Measurements from ENCODE around the gene RANBP9.
A peak's percentile ranks its signal among the peaks of the same experiment; 100 is the strongest.

Gene RANBP9

GRCh38 chr6:13591205-13591921 lies 120.3 kb downstream of the RANBP9 start:
- DNase-seq, result no peak

DNA sequence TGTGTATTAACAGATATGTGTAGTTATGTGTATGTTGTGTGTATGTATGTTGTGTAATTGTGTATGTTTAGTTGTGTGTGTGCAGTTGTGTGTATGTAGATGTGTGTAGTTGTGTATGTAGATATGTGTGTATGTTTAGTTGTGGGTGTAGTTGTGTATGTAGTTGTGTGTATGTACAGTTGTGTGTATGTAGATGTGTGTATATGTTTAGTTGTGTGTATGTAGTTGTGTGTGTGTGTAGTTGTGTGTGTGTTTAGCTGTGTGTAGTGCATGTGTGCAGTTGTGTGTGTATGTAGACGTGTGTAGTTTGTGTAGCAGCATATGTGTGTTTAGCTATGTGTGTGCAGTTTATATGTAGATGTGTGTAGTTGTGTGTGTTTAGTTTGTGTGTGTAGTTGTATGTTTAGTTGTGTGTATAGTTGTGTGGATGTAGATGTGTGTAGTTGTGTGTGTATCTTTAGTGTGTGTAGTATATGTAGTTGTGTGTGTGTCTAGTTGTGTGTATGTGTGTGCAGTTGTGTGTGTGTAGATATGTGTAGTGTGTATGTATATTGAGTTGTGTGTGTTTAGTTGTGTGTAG lies 121.0 kb downstream of the RANBP9 start:
- DNase-seq, result no peak

DNA sequence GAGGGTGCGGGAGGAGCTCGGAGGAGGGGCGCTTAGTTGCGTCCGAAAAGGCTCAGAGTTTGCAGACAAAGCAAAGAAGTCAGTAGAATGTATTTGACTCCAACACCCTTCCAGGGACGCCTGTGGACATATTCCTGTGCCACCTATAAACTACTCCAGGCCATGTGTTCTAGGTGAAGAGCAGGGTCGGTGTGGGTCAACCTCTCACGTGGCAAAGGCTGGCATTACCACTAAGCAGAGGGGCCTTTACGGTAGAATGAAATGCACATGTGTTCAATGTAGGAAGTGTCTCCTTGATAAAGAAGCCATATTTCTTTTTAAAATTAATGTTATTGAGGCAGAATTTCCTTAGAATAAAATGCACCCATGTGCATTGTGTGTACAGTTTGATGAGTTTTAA lies 121.8 kb downstream of the RANBP9 start:
- no peak for DNase-seq

DNA sequence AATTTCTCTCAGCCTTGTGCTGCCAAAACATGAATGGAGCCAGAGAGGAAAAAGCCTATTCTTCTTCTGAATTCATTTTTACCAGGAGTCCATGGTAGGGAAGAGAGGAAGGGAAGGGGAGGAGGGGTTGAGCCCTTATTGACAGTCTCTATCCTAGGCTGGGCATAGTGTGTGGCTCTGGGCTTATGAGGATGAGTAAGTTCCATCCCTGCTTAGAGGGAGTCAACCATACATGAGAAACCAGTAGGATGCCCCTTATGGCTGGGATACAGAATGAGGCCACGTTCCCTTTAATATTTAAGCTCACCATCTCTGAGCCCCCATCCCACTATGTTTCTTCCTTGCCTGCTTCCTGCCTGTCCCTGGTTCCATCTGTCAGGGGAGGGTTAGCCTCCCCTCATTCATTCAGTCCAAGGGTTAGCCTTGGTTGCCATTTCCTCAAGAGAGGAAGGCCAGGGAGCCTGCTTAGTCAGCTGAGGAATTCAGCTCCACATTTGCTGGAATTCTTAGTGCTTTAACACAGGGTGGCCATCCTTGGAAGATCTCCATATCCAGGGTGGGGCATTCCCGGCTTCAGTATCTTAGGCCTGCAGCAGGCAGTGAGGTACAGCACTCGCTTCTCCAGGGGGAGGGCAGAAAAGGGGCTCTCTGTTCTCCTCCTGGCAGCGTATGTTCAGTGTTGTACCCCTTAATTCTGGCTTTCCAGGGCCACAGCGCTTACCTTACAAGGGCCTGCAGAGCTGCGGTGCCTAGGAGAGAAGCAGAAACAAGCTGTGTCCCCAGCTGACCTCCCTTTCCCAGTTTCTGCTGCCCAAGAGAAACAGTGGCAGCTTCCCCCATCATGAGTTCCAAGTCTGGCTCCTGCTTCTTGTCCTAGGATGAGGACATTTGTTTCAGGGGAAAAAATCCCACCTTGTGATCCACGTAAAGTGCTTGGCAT lies 124.8 kb downstream of the RANBP9 start:
- no peak for DNase-seq

- no peak for DNase-seq
Observed at GRCh38 chr6:13581700-13582229, 129.9 kb downstream of the RANBP9 start.

DNA sequence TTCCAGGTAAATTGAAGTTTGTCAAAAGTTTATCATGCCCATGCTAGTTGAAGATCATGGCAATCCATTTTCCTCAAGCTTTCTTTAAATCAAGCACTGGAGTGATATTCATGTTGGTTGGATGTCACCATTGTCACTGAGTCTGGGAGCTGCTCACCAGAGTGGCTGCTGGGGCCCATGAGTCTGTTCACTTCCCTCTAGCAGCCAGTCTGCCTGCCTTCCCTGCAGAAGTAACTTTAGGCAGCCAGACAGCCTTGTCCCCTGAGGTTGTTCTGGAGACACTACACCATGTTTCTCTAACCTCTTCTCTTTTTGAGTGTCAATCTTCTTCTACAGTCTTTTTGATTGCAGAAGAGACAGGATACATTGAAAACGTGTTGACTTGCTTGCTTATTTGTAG lies 131.7 kb downstream of the RANBP9 start:
- no peak for DNase-seq

GRCh38 chr6:13577926-13578325 lies 133.7 kb downstream of the RANBP9 start:
- DNase-seq, result no peak

DNA sequence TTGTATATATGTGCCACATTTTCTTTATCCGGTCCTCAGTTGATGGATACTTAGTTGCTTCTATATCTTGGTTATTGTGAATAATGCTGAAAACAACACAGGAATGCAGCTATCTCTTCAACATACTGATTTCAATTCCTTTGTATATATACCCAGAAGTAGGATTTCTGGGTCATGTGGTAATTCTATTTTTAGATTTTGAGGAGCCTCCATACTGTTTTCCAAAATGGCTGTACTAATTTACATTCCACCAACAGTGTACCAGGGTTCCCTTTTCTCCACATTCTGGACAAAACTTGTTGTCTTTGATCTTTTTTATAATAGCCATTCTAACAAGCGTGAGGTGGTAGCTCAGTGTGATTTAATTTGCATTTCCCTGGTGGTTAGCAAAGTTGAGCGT lies 135.6 kb downstream of the RANBP9 start:
- no peak for DNase-seq

DNA sequence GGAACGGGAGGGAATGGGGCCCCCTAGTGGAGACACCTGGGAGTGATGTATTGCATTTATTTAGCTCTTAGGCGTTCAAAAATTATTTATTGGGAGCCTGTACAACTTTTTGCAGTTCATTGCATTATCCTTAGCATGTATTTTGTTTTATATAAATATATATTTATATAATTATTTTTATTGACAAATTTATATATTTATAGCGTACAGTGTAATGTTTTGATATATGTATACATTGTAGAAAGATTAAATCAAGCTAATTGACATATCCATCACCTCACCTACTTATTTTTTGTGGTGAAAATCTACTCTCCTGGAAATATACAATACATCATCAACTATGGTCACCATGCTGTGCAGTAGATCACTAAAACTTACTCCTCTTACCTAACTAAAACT lies 136.3 kb downstream of the RANBP9 start:
- DNase-seq, result no peak

- DNase-seq, result peak; percentile 91
Observed at GRCh38 chr6:13574571-13575376, 136.9 kb downstream of the RANBP9 start, which contains the start of gene SIRT5. Gene SIRT5, plus strand, starts transcription at chr6:13574601. Its CDS starts 9,510 bp downstream, at chr6:13584111.

DNA sequence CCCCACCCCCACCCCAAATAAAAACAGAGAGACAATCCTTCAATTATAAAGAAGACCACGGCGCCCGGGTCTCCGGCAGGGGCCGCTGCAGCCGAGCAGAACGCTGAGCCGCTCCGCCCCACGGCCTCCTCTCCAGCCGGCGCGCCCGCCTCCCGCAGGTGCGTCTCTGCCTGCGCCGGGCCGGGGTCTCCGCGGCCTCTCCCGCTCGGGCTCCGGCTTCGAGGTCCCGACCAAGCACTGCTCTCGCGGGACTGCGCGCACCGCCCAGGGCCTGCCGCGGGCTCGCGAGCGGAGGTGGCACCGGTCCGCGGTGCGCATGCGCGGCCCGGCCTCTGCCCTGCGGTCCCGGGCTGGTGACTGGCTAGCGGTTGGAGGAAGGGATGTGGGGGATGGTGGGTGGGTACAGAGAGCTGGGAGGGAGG lies 137.5 kb downstream of the RANBP9 start:
- peak; percentile 95 for DNase-seq

DNA sequence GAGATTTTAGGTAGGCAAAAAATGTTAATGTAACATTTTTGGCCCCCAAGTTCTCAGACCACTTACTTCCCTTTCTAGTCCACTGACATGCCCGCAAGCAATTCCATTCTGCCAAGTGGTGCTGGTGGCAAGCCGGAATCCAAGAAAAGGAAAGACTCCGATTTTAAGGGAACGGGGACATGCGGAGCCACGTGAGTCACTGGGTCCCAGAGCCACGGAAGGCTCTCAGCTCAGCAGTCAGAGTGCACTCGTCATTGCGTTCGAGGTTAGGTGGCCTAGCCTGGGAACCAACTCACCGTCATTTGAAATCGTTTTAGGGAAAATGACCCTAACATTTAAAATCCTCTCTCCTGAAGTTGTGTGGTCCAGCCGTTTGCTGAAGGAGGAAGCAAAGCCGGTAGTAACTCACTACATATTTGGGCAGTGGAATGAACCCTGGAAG lies 137.9 kb downstream of the RANBP9 start:
- DNase-seq, result peak; percentile 61

DNA sequence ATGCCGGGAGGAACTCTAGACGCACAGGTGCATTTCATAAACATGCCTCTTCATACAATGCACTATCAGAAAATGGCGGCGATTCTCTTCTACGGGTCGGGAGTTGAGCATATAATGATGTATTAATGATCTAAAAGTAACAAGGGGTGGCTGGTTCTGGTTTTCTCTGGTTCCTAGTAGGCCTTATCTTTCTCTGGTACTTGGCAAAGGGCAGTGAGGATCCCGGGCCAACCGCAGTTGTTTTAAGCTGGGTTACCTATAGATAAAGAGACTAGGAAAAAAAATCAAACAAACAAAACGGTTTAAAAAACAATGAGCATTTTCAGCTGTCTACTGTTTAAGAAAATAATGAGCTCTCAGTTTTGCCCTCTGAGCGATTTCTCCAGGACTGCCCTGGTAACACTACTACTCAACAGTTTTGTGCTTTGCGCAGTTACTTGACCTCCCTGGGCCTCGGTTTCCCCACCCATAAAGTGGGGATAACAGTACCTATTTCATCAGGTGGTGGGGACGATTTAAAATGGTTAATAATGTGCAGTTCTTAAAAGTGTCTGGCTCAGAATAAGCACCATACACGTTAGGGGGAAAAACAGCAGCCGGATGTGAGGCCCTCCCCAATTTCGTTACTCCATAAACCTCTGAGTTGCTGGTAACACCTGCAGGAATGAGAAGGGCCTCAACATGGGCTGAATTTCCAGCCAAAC lies 138.5 kb downstream of the RANBP9 start:
- no peak for DNase-seq

- DNase-seq, result no peak
Observed at GRCh38 chr6:13572240-13572639, 139.4 kb downstream of the RANBP9 start.
